ENCODE data around the gene LY6G6F. TPM values are rescaled to one million over a fixed set of nuclear protein-coding genes. Genes with fewer than 3 reads are reported as not detected.

Gene LY6G6F, protein sequence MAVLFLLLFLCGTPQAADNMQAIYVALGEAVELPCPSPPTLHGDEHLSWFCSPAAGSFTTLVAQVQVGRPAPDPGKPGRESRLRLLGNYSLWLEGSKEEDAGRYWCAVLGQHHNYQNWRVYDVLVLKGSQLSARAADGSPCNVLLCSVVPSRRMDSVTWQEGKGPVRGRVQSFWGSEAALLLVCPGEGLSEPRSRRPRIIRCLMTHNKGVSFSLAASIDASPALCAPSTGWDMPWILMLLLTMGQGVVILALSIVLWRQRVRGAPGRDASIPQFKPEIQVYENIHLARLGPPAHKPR
- total RNA-seq: not detected in 2 replicates

GRCh38 chr6:31706599-31706998 lies at the start of gene LY6G6F:
Gene LY6G6F, plus strand, starts transcription at chr6:31706866. Its CDS starts 41 bp downstream, at chr6:31706907.

GRCh38 chr6:31660381-31661261 lies 46.0 kb upstream of the LY6G6F start, which contains the start of gene C6orf47:
Gene C6orf47, minus strand, starts transcription at chr6:31660778. Its CDS starts 831 bp downstream, at chr6:31659947.

GRCh38 chr6:31664790-31665500 lies 41.7 kb upstream of the LY6G6F start, which contains the start of gene GPANK1:
Gene GPANK1, minus strand, starts transcription at chr6:31664997. Its CDS starts 519 bp downstream, at chr6:31664478.

GRCh38 chr6:31665501-31666336 lies 40.9 kb upstream of the LY6G6F start, which contains the start of gene CSNK2B:
Gene CSNK2B, plus strand, starts transcription at chr6:31666080. Its CDS starts 752 bp downstream, at chr6:31666832.

DNA sequence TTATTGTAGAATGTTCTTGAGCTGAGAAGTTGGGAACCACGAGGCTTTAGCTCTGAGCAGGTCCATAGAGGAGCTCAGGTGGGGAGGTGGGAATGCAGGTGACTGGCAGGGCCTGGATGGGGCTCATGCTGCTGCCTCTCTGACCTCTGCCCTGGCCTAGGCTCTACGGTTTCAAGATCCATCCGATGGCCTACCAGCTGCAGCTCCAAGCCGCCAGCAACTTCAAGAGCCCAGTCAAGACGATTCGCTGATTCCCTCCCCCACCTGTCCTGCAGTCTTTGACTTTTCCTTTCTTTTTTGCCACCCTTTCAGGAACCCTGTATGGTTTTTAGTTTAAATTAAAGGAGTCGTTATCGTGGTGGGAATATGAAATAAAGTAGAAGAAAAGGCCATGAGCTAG lies 37.0 kb upstream of the LY6G6F start, which contains the start of gene LY6G5B:
Gene LY6G5B, plus strand, starts transcription at position 301 of the 400 bp plus-strand sequence. CDS start 975 bp downstream, outside the sequence.

GRCh38 chr6:31680226-31681134 lies 26.2 kb upstream of the LY6G6F start, which contains the start of gene LY6G5C:
Gene LY6G5C, minus strand, starts transcription at chr6:31681067. Its CDS starts 694 bp downstream, at chr6:31680373.

DNA sequence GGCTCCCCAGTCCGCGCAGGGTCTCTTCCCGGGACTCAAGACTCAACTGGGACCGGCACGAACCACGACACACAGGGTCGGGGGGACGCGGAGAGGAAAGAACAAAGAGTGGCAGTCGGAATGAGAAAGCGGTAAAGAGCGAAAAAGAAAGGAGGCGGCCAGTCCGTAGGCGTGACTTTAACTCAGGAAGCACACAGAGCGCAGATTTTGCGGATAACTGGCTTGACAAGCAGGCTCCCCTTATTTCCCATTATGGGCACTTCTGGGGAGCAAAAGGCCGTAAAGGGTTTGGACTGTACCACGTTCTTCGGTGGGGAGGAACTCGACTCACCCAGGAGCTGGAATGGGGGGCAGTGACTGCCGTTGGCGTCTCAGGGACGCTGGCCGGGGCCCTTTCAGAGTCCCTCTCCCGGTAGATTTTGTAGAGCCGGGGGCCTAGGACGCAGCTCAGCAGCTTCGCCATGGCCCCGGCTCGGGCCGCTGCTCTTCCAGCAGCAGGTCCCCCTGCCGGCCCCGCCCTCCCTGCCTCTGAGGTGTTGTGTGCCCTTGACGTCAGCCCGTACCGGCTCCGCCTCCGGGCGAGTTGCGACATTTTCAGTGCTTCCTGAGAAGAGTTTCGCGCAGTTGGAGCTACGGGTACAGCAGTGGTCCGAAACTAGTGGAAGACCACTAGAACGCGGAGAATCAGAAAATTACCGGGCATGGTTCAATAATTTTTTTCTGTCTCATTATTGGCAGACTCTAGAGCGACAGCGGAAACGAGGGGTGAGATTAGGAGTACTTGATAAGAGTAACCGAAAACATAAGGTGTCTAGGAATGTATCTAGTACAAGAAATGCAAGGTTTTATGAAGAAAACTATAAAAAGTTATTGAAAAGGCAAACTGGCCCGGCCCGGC lies 3.6 kb upstream of the LY6G6F start, which contains the start of gene ABHD16A:
Gene ABHD16A, minus strand, starts transcription at position 506 of the 898 bp plus-strand sequence. Its CDS starts 43 bp downstream, at position 463.

DNA sequence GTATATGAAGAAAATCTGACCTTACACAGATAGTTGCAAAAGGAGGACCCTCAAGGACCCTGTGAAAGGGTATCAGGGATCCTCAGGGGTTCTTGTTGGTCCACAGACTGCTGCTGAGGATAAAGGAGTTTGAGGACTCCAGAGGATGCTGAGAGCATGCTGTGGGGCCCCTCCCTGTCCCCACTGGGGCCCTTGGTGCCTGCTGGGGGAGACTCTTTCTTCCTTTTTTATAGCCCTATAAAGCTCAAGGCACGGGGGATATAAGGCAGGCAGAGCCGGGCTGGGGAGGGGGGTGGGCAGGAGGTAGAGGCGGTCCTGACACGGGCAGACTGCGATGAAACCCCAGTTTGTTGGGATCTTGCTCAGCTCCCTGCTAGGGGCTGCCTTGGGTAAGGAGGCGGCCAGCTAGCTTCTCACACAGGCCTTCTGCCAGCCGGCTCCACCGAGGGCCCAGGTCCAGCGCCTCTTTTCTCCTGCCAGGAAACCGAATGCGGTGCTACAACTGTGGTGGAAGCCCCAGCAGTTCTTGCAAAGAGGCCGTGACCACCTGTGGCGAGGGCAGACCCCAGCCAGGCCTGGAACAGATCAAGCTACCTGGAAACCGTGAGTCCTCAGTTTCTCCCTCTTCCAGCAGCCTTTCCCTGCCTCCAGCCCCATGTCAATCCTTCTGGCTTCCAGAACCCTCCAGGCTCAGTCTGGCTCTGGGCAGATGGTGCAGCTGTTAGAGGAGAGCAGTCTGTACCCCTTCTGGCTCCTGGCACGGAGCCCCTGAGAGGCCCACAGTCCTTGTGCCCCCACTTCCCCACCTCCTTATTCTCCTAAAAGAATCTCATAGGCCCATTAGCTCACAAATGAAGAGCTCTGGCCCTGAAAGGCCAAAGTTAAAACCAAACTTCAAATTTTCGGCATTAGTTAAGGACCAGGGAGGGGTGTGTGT lies 8.6 kb downstream of the LY6G6F start, which contains the start of gene LY6G6D:
Gene LY6G6D, plus strand, starts transcription at position 327 of the 937 bp plus-strand sequence. Its CDS starts 8 bp downstream, at position 335.

GRCh38 chr6:31721351-31722020 lies 14.8 kb downstream of the LY6G6F start, which contains the start of gene LY6G6C:
Gene LY6G6C, minus strand, starts transcription at chr6:31721746. Its CDS starts 67 bp downstream, at chr6:31721679.

DNA sequence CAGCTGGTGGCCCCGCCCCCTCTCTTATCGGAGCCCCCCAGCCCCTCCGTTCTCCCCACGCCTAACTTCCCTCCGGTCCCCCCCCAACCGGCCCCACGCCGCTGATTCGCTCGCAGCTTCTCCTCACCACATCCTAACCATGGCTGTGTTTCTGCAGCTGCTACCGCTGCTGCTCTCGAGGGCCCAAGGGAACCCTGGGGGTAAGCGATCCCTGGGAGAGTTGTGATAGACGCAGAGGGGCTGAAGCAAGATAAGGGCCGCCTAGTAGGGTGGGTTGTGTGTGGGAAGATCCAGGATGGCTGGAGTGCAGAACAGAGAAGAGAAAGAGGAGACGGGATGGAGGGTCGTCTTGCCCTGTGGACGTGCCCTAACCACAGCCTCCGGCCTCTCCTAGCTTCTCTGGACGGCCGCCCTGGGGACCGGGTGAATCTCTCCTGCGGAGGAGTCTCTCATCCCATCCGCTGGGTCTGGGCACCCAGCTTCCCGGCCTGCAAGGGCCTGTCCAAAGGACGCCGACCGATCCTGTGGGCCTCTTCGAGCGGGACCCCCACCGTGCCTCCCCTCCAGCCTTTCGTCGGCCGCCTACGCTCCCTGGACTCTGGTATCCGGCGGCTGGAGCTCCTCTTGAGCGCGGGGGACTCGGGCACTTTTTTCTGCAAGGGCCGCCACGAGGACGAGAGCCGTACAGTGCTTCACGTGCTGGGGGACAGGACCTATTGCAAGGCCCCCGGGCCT lies 16.7 kb downstream of the LY6G6F start, which contains the start of gene MPIG6B:
Gene MPIG6B, plus strand, starts transcription at position 129 of the 735 bp plus-strand sequence. Its CDS starts 11 bp downstream, at position 140.

DNA sequence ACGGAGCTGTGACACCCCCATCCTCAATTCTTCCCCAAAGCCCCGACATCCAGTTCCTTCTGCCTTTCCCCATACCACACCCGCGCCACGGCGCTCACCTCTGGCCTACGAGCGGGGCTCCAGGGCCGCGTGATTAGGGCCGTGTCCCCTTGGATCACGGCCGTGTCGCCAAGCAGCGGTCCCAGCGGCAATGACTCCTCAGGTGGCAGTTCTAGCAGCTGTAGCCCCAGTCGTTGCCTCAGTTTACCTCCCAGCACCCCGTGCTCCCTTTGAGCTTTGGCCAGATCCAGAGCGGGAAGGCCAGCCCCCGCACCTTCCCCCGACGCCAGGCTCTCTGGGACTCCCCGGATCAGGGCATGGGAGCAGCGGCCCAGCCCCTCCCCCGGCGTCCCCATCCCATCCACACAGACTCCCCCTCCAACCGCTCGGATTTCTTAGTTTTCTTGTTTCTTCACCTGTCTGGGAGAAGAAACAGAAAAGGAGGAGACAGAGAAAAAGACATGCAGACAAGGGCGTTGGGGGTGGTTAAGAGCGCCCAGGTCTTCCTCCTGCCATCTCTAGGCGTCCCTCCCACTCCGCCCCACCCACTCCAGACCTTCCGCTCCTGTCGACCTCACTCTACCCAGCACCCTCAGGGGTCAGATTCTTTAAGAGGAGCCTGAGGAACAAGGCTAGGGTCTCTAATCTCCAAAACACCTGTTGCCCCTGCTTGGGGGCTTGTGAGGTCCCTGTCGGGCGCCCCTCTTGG lies 22.3 kb downstream of the LY6G6F start, which contains the start of gene DDAH2:
Gene DDAH2, minus strand, starts transcription at position 533 of the 748 bp plus-strand sequence. Its CDS starts 138 bp downstream, at position 395.

DNA sequence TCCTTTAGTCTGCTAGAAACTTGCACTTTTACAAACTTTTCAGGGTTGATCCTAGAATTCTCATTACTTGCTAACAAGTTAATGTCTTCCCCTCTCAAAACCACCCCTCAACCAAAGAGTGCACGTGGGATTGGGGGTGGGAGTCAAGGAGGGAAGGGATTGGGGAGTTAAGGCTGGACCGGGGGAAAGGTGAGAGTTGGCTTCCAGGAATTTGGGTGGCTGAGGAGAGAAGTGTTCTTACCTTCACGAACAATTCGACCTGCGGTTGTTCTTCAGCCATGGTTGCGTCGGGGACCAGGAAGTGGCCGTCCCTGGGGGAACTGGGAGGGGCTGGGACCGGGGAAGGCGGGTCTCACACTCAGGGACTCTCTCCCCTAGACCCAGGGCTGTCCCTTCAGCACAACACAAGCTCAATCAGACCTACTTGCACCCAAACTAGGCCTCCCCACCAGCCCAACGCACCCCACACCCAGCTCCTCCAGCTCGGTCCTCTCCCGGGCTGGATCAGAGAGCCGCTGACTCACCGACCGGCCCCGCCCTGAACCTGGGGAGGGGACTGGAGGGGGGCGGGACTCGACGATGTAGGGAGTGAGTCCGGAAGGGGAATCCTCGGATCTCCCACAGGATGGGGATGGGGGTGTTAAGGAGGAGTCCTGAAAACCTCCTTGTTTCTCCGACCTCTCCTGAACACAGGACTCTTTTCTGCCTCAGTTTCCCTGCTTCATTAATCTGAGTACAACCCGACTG lies 29.5 kb downstream of the LY6G6F start, which contains the start of gene CLIC1:
Gene CLIC1, minus strand, starts transcription at position 510 of the 747 bp plus-strand sequence. Its CDS starts 230 bp downstream, at position 280.

DNA sequence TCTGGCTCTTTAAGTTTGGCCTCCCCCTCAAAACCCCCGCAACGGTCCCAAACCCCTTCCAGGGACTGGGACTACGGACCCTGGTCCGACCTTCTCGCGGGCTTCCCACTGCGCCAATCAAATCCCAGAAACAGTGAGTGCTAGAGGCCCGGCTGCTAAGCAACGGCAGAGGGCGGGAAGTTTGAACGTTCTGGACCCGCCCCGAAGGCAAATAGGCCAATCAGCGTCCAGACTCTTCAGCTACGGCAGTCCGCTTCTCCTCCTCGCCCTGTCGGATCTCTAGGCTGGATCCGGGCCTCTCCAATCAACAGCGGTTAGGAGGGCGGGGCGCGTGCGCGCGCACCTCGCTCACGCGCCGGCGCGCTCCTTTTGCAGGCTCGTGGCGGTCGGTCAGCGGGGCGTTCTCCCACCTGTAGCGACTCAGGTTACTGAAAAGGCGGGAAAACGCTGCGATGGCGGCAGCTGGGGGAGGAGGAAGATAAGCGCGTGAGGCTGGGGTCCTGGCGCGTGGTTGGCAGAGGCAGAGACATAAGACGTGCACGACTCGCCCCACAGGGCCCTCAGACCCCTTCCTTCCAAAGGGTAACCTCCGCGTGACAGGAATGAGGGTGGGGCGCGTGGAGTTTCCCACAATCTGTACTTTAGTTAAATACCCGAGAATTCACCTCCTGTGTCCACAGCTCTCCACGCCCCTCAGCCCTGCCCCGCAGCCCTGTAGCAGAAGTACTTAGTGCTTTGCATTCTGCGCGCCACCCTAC lies 33.2 kb downstream of the LY6G6F start, which contains the start of gene MSH5:
Gene MSH5, plus strand, starts transcription at position 367 of the 758 bp plus-strand sequence. CDS start 462 bp downstream, outside the sequence.

